Measurements from ENCODE around the gene LBX2.
"Not testable (repeated sequence)": the region's sequence is repeated elsewhere in the genome, so short reads cannot be mapped to it uniquely, and the experiment has no call there.

- not testable (repeated sequence) for TF ChIP-seq CTCF, POLR2AphosphoS5 (IDR thresholded peaks at IDR 0.05)
These were observed 28.7 kb downstream of the LBX2 start for GRCh38 chr2:74470742-74471141.

All from esophagus muscularis mucosa (tissue), 3 donors.